DMS153 (cell line): ENCODE results near the gene IL18RAP.

Source experiments
- DNase-seq: peaks from one replicate; lab custom pipeline; 2025; lab: John Stamatoyannopoulos, UW

IL18RAP gene

GRCh38 chr2:102461188-102461587 lies 38.2 kb downstream of the IL18RAP start:
- DNase-seq: no peak

GRCh38 chr2:102463160-102463559 lies 40.2 kb downstream of the IL18RAP start:
- no peak for DNase-seq

- DNase-seq: no peak
Measured at GRCh38 chr2:102470168-102470567, 47.2 kb downstream of the IL18RAP start.

- DNase-seq: peak; percentile 26
Measured at GRCh38 chr2:102473020-102473419, 50.1 kb downstream of the IL18RAP start, which contains the start of gene SLC9A4. TSS of gene SLC9A4 (plus strand) at chr2:102473226. CDS start at chr2:102473760, 534 bp downstream.

GRCh38 chr2:102473631-102474030 lies 50.7 kb downstream of the IL18RAP start:
- no peak for DNase-seq

GRCh38 chr2:102474785-102475184 lies 51.8 kb downstream of the IL18RAP start:
- DNase-seq: no peak

GRCh38 chr2:102478686-102479470 lies 55.9 kb downstream of the IL18RAP start:
- DNase-seq: no peak

- DNase-seq: no peak
Measured at GRCh38 chr2:102480285-102481195, 57.6 kb downstream of the IL18RAP start.

- no peak for DNase-seq
Measured at GRCh38 chr2:102481931-102482330, 59.0 kb downstream of the IL18RAP start.

- no peak for DNase-seq
Measured at GRCh38 chr2:102483086-102483485, 60.1 kb downstream of the IL18RAP start.

- no peak for DNase-seq
Measured at GRCh38 chr2:102484310-102485061, 61.5 kb downstream of the IL18RAP start.

GRCh38 chr2:102485147-102485785 lies 62.3 kb downstream of the IL18RAP start:
- no peak for DNase-seq

GRCh38 chr2:102486941-102487702 lies 64.2 kb downstream of the IL18RAP start:
- no peak for DNase-seq

GRCh38 chr2:102487761-102488462 lies 65.0 kb downstream of the IL18RAP start:
- no peak for DNase-seq

- no peak for DNase-seq
Measured at GRCh38 chr2:102489646-102490045, 66.7 kb downstream of the IL18RAP start.

GRCh38 chr2:102492006-102492405 lies 69.0 kb downstream of the IL18RAP start:
- no peak for DNase-seq

GRCh38 chr2:102494570-102494969 lies 71.6 kb downstream of the IL18RAP start:
- no peak for DNase-seq

- no peak for DNase-seq
Measured at GRCh38 chr2:102498414-102498813, 75.5 kb downstream of the IL18RAP start.

GRCh38 chr2:102499558-102499957 lies 76.6 kb downstream of the IL18RAP start:
- DNase-seq: no peak
